WTC11 (cell line): ENCODE results near the gene SLC6A2.

Source experiments
- AFF4 ChIP-seq: sonication (generic); formaldehyde crosslinking; IDR thresholded peaks from 2 replicates; pipeline ENCODE4 v1.8.1; 2023; ENCODE audit warnings: mild to moderate bottlenecking, missing genetic modification reagents, borderline replicate concordance
- ATF3 ChIP-seq: sonication (generic); formaldehyde crosslinking; conservative IDR thresholded peaks from 2 replicates; pipeline ENCODE4 v1.8.1; 2022; ENCODE audit warnings: mild to moderate bottlenecking, missing genetic modification reagents
- CBFB ChIP-seq: sonication (generic); formaldehyde crosslinking; IDR thresholded peaks from 2 replicates; pipeline ENCODE4 v1.8.1; 2022; ENCODE audit warnings: mild to moderate bottlenecking, low read depth, missing genetic modification reagents
- CREB1 ChIP-seq: sonication (generic); formaldehyde crosslinking; IDR thresholded peaks from 2 replicates; pipeline ENCODE4 v1.8.0; 2023; ENCODE audit warnings: mild to moderate bottlenecking, missing genetic modification reagents
- CTCF ChIP-seq: fragments of 200-600 bp; IDR thresholded peaks from 2 replicates; pipeline ENCODE4 v1.8.0; 2022; ENCODE audit warnings: antibody characterized with exemption
- FOXP1 ChIP-seq: sonication (generic); formaldehyde crosslinking; IDR thresholded peaks from 2 replicates; pipeline ENCODE4 v1.8.0; 2022; ENCODE audit warnings: missing genetic modification reagents, mild to moderate bottlenecking, moderate library complexity, borderline replicate concordance
- GRHL2 ChIP-seq: fragments of 250-450 bp; sonication (Bioruptor Pico); IDR thresholded peaks from 2 replicates; pipeline ENCODE4 v1.8.0; 2022; ENCODE audit warnings: mild to moderate bottlenecking, moderate library complexity; ENCODE audit not compliant: insufficient replicate concordance, severe bottlenecking
- JUN ChIP-seq: sonication (generic); formaldehyde crosslinking; IDR thresholded peaks from 2 replicates; pipeline ENCODE4 v1.8.0; 2023; ENCODE audit warnings: mild to moderate bottlenecking, missing genetic modification reagents
- MYBL2 ChIP-seq: sonication (generic); formaldehyde crosslinking; IDR thresholded peaks from 2 replicates; pipeline ENCODE4 v1.8.1; 2023; ENCODE audit warnings: mild to moderate bottlenecking, moderate library complexity, missing genetic modification reagents
- NR2C2 ChIP-seq: sonication (generic); formaldehyde crosslinking; IDR thresholded peaks from 2 replicates; pipeline ENCODE4 v1.8.0; 2022; ENCODE audit warnings: mild to moderate bottlenecking, missing genetic modification reagents
- SP1 ChIP-seq: sonication (generic); formaldehyde crosslinking; conservative IDR thresholded peaks from 2 replicates; pipeline ENCODE4 v1.8.1; 2022; ENCODE audit warnings: missing genetic modification reagents
- ZNF263 ChIP-seq: sonication (generic); formaldehyde crosslinking; IDR thresholded peaks from 2 replicates; pipeline ENCODE4 v1.8.1; 2022; ENCODE audit warnings: low read depth, mild to moderate bottlenecking, moderate library complexity, missing genetic modification reagents
- TF ChIP-seq, protein P1 (sequence below): fragments of 250-450 bp; sonication (Bioruptor Pico); IDR thresholded peaks from 2 replicates; pipeline ENCODE4 v1.9.0; 2021; ENCODE audit warnings: mild to moderate bottlenecking
- TF ChIP-seq, protein P2 (sequence below): sonication (generic); formaldehyde crosslinking; IDR thresholded peaks from 2 replicates; pipeline ENCODE4 v1.8.0; 2022; ENCODE audit warnings: mild to moderate bottlenecking, missing genetic modification reagents

DNA sequence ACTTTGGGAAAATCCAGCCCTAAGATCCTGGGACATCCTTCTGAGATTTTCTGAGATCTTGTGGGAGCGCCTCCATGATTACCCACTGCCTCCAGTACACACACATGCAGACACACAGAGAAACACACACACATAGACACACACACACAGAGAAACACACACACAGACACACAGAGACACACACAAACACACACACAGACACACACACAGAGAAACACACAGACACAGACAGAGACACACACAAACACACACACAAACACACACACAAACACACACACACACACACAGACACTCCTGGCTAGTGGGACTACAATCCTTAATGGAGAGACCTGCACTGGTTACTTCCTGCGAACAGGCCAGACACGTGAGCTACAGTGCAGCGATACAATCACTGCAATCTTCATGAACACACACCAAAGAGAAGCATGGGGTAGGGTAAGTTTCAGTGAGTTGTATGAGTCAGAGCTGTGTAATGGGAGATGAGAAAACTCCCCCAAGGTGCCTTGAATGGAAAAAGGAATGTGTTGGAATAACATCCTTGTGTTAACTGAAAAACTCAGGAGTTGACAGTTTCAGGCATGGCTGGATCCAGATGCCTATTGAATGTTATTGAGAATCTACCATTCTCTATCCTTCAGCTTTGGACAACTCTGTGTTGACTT is 79.5 kb downstream of the SLC6A2 start:
- TF ChIP-seq CTCF = no peak
- TF ChIP-seq ATF3 (CRISPR knock-in tag) = no peak
- no peak for TF ChIP-seq ZNF263
- no peak for TF ChIP-seq GRHL2 (CRISPR knock-in tag)
- TF ChIP-seq AFF4 (CRISPR knock-in tag) = no peak
- no peak for TF ChIP-seq MYBL2 (CRISPR knock-in tag)
- no peak for TF ChIP-seq FOXP1 (CRISPR knock-in tag)
- TF ChIP-seq CBFB = no peak
- TF ChIP-seq CREB1 (CRISPR knock-in tag) = no peak
- TF ChIP-seq JUN (CRISPR knock-in tag) = no peak
- TF ChIP-seq NR2C2 (CRISPR knock-in tag) = no peak
- TF ChIP-seq, protein P1, sequence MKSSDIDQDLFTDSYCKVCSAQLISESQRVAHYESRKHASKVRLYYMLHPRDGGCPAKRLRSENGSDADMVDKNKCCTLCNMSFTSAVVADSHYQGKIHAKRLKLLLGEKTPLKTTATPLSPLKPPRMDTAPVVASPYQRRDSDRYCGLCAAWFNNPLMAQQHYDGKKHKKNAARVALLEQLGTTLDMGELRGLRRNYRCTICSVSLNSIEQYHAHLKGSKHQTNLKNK (CRISPR knock-in tag) = no peak
- no peak for TF ChIP-seq SP1 (CRISPR knock-in tag)
- TF ChIP-seq, protein P2, sequence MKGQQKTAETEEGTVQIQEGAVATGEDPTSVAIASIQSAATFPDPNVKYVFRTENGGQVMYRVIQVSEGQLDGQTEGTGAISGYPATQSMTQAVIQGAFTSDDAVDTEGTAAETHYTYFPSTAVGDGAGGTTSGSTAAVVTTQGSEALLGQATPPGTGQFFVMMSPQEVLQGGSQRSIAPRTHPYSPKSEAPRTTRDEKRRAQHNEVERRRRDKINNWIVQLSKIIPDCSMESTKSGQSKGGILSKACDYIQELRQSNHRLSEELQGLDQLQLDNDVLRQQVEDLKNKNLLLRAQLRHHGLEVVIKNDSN = no peak
